ENCODE data around the gene ZRANB2.
A peak's percentile ranks its signal among the peaks of the same experiment; 100 is the strongest.

Gene ZRANB2

GRCh38 chr1:71071720-71072119 is 9.1 kb downstream of the ZRANB2 start:
- no peaks in the 10 kb centered on the region for H3K27me3 ChIP-seq (replicated peaks in 2 of 5; ENCODE audit: control insufficient read depth in 4 of 5, insufficient read depth in 5 of 5, low read length in 4 of 5)
- CTCF ChIA-PET: interaction anchor here (0.6 to 1.5 kb wide), 2 partner anchors 9 to 566 kb away, joined by 3 to 4 read pairs; partner anchors contain the start of gene ZRANB2

GRCh38 chr1:71068325-71069240 is 12.3 kb downstream of the ZRANB2 start:
- DNase-seq: peak in 1 of 3 donors; percentile 14
- Histone ChIP-seq H3K27ac (ENCODE audit: insufficient read depth in 1 of 2, low read depth in 1 of 2, low read length in 2 of 2, poor library complexity in 1 of 2, severe bottlenecking in 2 of 2) (no peak overlapping the region), H3K36me3 (ENCODE audit: control insufficient read depth in 4 of 4, insufficient read depth in 4 of 4, low read length in 3 of 4) (peaks cover 35 to 88% (median 64%) of the 10 kb centered on the region in 4 experiments), H3K4me1 (ENCODE audit: control extremely low read depth in 1 of 4, control insufficient read depth in 4 of 4, insufficient read depth in 4 of 4, low read length in 3 of 4) (no peaks in the 10 kb centered on the region), H3K4me3 (ENCODE audit: control insufficient read depth in 1 of 7, extremely low read depth in 1 of 7, insufficient read depth in 4 of 7, low read depth in 2 of 7, low read length in 6 of 7) (no peak overlapping the region), H3K9me3 (ENCODE audit: control extremely low read depth in 1 of 5, control insufficient read depth in 4 of 5, insufficient read depth in 2 of 5, low read depth in 1 of 5, low read length in 4 of 5) (no peaks in the 10 kb centered on the region), H3K27me3 (replicated peaks in 2 of 5; ENCODE audit: control insufficient read depth in 4 of 5, insufficient read depth in 5 of 5, low read length in 4 of 5) (no peaks in the 10 kb centered on the region)
- WGBS (ENCODE audit: insufficient coverage): 100% methylated on average over 2 of the region's 6 CpGs
- ChIA-PET POLR2A (no interaction called here), CTCF (no interaction called here)

More at GRCh38 chr1:71071720-71072119, 9.1 kb downstream of the ZRANB2 start:
- Histone ChIP-seq H3K4me1 (ENCODE audit: control extremely low read depth in 1 of 4, control insufficient read depth in 4 of 4, insufficient read depth in 4 of 4, low read length in 3 of 4) (no peaks in the 10 kb centered on the region), H3K4me3 (ENCODE audit: control insufficient read depth in 1 of 7, extremely low read depth in 1 of 7, insufficient read depth in 4 of 7, low read depth in 2 of 7, low read length in 6 of 7) (no peak overlapping the region), H3K27ac (ENCODE audit: insufficient read depth in 1 of 2, low read depth in 1 of 2, low read length in 2 of 2, poor library complexity in 1 of 2, severe bottlenecking in 2 of 2) (no peak overlapping the region), H3K36me3 (ENCODE audit: control insufficient read depth in 4 of 4, insufficient read depth in 4 of 4, low read length in 3 of 4) (peaks cover 28 to 89% (median 64%) of the 10 kb centered on the region in 4 experiments), H3K9me3 (ENCODE audit: control extremely low read depth in 1 of 5, control insufficient read depth in 4 of 5, insufficient read depth in 2 of 5, low read depth in 1 of 5, low read length in 4 of 5) (no peaks in the 10 kb centered on the region)
- POLR2A ChIA-PET: no interaction called here
- 100% methylated on average over 2 of the region's 4 CpGs for WGBS (ENCODE audit: insufficient coverage)
- no peak for DNase-seq

- ChIA-PET POLR2A (no interaction called here), CTCF (no interaction called here)
- Histone ChIP-seq H3K27me3 (replicated peaks in 2 of 5; ENCODE audit: control insufficient read depth in 4 of 5, insufficient read depth in 5 of 5, low read length in 4 of 5) (peaks cover 0 to 12% (median 3%) of the 10 kb centered on the region in 5 experiments), H3K9me3 (ENCODE audit: control extremely low read depth in 1 of 5, control insufficient read depth in 4 of 5, insufficient read depth in 2 of 5, low read depth in 1 of 5, low read length in 4 of 5) (no peaks in the 10 kb centered on the region), H3K36me3 (ENCODE audit: control insufficient read depth in 4 of 4, insufficient read depth in 4 of 4, low read length in 3 of 4) (peaks cover 2 to 26% (median 9%) of the 10 kb centered on the region in 4 experiments), H3K4me3 (ENCODE audit: control insufficient read depth in 1 of 7, extremely low read depth in 1 of 7, insufficient read depth in 4 of 7, low read depth in 2 of 7, low read length in 6 of 7) (no peak overlapping the region), H3K4me1 (ENCODE audit: control extremely low read depth in 1 of 4, control insufficient read depth in 4 of 4, insufficient read depth in 4 of 4, low read length in 3 of 4) (no peaks in the 10 kb centered on the region), H3K27ac (ENCODE audit: insufficient read depth in 1 of 2, low read depth in 1 of 2, low read length in 2 of 2, poor library complexity in 1 of 2, severe bottlenecking in 2 of 2) (no peak overlapping the region)
- 100% methylated on average over 3 of the region's 6 CpGs for WGBS (ENCODE audit: insufficient coverage)
- DNase-seq: no peak
Measured at GRCh38 chr1:71054791-71055190, 26.0 kb downstream of the ZRANB2 start.

- POLR2A ChIA-PET: no interaction called here
- 89% methylated on average over 13 of the region's 15 CpGs for WGBS (ENCODE audit: insufficient coverage)
Measured at GRCh38 chr1:71054281-71054731, 26.5 kb downstream of the ZRANB2 start.

GRCh38 chr1:71053758-71054157 is 27.1 kb downstream of the ZRANB2 start:
- 88% methylated on average over 7 of the region's 7 CpGs for WGBS (ENCODE audit: insufficient coverage)
- Histone ChIP-seq H3K9me3 (ENCODE audit: control extremely low read depth in 1 of 5, control insufficient read depth in 4 of 5, insufficient read depth in 2 of 5, low read depth in 1 of 5, low read length in 4 of 5) (no peaks in the 10 kb centered on the region), H3K4me1 (ENCODE audit: control extremely low read depth in 1 of 4, control insufficient read depth in 4 of 4, insufficient read depth in 4 of 4, low read length in 3 of 4) (no peaks in the 10 kb centered on the region), H3K4me3 (ENCODE audit: control insufficient read depth in 1 of 7, extremely low read depth in 1 of 7, insufficient read depth in 4 of 7, low read depth in 2 of 7, low read length in 6 of 7) (no peak overlapping the region), H3K36me3 (ENCODE audit: control insufficient read depth in 4 of 4, insufficient read depth in 4 of 4, low read length in 3 of 4) (peaks cover 0 to 17% (median 5%) of the 10 kb centered on the region in 4 experiments), H3K27ac (ENCODE audit: insufficient read depth in 1 of 2, low read depth in 1 of 2, low read length in 2 of 2, poor library complexity in 1 of 2, severe bottlenecking in 2 of 2) (no peak overlapping the region), H3K27me3 (replicated peaks in 2 of 5; ENCODE audit: control insufficient read depth in 4 of 5, insufficient read depth in 5 of 5, low read length in 4 of 5) (peaks cover 0 to 22% (median 5%) of the 10 kb centered on the region in 5 experiments)
- POLR2A ChIA-PET: no interaction called here
- no peak for DNase-seq
- CTCF ChIA-PET: no interaction called here

More at GRCh38 chr1:71054281-71054731, 26.5 kb downstream of the ZRANB2 start:
- H3K36me3 ChIP-seq (ENCODE audit: control insufficient read depth in 4 of 4, insufficient read depth in 4 of 4, low read length in 3 of 4): peaks cover under 1 to 22% (median 8%) of the 10 kb centered on the region in 4 experiments
- no peak overlapping the region for H3K27ac ChIP-seq (ENCODE audit: insufficient read depth in 1 of 2, low read depth in 1 of 2, low read length in 2 of 2, poor library complexity in 1 of 2, severe bottlenecking in 2 of 2)
- no peak for DNase-seq
- peaks cover 0 to 17% (median 3%) of the 10 kb centered on the region in 5 experiments for H3K27me3 ChIP-seq (replicated peaks in 2 of 5; ENCODE audit: control insufficient read depth in 4 of 5, insufficient read depth in 5 of 5, low read length in 4 of 5)
- no peaks in the 10 kb centered on the region for H3K9me3 ChIP-seq (ENCODE audit: control extremely low read depth in 1 of 5, control insufficient read depth in 4 of 5, insufficient read depth in 2 of 5, low read depth in 1 of 5, low read length in 4 of 5)
- H3K4me1 ChIP-seq (ENCODE audit: control extremely low read depth in 1 of 4, control insufficient read depth in 4 of 4, insufficient read depth in 4 of 4, low read length in 3 of 4): no peaks in the 10 kb centered on the region
- no peak overlapping the region for H3K4me3 ChIP-seq (ENCODE audit: control insufficient read depth in 1 of 7, extremely low read depth in 1 of 7, insufficient read depth in 4 of 7, low read depth in 2 of 7, low read length in 6 of 7)
- CTCF ChIA-PET: no interaction called here

- ChIA-PET CTCF (no interaction called here), POLR2A (no interaction called here)
- H3K9me3 ChIP-seq (ENCODE audit: control extremely low read depth in 1 of 5, control insufficient read depth in 4 of 5, insufficient read depth in 2 of 5, low read depth in 1 of 5, low read length in 4 of 5): no peaks in the 10 kb centered on the region
- no peak overlapping the region for H3K27ac ChIP-seq (ENCODE audit: insufficient read depth in 1 of 2, low read depth in 1 of 2, low read length in 2 of 2, poor library complexity in 1 of 2, severe bottlenecking in 2 of 2)
- H3K4me1 ChIP-seq (ENCODE audit: control extremely low read depth in 1 of 4, control insufficient read depth in 4 of 4, insufficient read depth in 4 of 4, low read length in 3 of 4): peaks cover 0 to under 1% (median under 1%) of the 10 kb centered on the region in 4 experiments
- H3K36me3 ChIP-seq (ENCODE audit: control insufficient read depth in 4 of 4, insufficient read depth in 4 of 4, low read length in 3 of 4): peaks cover 0 to 12% (median 4%) of the 10 kb centered on the region in 4 experiments
- no peak overlapping the region for H3K4me3 ChIP-seq (ENCODE audit: control insufficient read depth in 1 of 7, extremely low read depth in 1 of 7, insufficient read depth in 4 of 7, low read depth in 2 of 7, low read length in 6 of 7)
- WGBS (ENCODE audit: insufficient coverage): 80% methylated on average over 1 of the region's 1 CpG
- DNase-seq: no peak
- peaks cover 0 to 28% (median 10%) of the 10 kb centered on the region in 5 experiments for H3K27me3 ChIP-seq (replicated peaks in 2 of 5; ENCODE audit: control insufficient read depth in 4 of 5, insufficient read depth in 5 of 5, low read length in 4 of 5)
Measured at GRCh38 chr1:71053146-71053545, 27.7 kb downstream of the ZRANB2 start.

Measured in common myeloid progenitor, CD34-positive (primary cell).